CD4-positive, alpha-beta T cell treated with Interleukin-15 for 4 hours (primary cell): ENCODE data around the gene TEAD2.
"Not testable (repeated sequence)": the region's sequence is repeated elsewhere in the genome, so short reads cannot be mapped to it uniquely, and the experiment has no call there.

Source experiments
- DNase-seq: peaks from one replicate; pipeline ENCODE4 v3.0.0-alpha.2; 2020; ENCODE audit warnings: low spot score

The TEAD2 gene

DNA sequence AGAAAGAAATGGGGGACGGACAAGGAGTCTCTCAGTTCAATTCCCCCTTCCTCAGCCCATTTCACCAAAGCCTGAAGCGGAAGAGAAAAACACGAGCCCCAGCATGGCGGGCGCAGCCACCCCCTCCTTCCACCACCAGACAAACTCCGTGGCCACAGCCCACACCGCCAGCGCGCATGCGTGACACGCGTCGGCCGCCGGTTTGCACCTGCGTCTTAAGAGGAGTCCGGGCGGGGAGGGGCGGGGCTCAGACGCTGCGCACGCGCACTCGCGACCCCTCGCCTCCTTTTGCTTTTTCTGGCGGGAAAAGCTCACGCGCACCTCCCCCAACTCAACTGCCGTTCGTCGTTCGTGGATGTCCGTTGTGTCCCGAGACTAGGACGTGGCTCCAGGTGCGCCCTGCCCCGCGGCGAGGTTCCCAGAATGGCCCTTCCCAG lies 25.7 kb upstream of the TEAD2 start, which contains the start of gene KASH5:
TSS of gene KASH5 (plus strand) at position 314 of the 437 bp plus-strand sequence. CDS start 2,635 bp downstream, outside the sequence.
- peak; percentile 88 for DNase-seq

DNA sequence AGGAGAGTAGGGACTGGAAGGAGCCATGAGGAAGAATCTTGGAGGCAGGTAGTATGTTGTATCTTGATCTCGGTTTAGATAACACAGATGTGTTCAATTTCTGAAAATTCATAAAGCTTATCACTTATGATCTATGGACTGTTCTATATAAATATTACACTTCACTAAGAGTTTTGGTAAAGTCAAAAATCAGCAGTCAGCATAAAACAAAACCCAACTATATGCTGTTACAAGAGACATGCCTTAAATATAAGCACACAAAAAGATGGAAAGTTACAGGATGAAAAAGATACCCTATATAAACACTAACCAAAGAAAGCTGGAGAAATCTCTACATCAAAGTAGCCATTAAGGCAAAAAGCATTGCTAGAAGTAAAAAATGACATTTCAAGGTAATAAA lies 21.4 kb upstream of the TEAD2 start:
- DNase-seq: no peak

DNA sequence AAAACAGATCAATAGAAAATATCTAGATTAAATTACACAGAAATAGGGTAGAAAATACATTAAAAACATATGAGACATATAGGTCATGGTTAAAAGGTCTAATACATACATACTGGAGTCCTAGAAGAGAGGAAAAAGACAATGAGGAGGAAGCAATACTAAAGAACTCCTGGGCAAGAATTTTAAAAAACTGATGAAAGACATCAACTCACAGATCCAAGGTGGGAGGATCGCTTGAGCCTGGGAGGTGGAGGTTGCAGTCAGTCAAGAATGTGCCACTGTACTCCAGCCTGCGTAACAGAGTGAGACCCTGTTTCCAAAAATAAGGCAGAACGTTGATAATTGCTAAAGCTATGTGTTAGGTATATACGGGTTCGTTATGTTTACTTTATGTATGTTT lies 20.4 kb upstream of the TEAD2 start:
- no peak for DNase-seq

DNA sequence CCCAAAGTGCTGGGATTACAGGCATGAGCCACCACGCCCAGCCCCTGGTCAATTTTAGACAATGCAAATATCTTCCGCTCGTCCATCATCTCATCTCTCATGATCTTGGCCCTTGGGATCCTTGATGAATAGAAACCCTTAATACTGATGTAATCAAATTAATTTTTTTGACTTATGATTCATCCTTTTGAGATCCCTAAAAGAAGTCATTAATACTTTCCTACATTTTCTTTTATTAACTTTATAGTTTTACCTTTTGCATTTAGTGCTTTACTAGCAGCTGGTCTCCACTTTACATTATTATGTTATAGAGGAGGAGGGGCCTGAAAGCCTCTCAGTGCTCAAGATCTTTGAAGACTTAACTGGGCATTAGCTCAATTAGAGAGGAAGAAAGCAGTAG lies 18.2 kb upstream of the TEAD2 start:
- DNase-seq: no peak

DNA sequence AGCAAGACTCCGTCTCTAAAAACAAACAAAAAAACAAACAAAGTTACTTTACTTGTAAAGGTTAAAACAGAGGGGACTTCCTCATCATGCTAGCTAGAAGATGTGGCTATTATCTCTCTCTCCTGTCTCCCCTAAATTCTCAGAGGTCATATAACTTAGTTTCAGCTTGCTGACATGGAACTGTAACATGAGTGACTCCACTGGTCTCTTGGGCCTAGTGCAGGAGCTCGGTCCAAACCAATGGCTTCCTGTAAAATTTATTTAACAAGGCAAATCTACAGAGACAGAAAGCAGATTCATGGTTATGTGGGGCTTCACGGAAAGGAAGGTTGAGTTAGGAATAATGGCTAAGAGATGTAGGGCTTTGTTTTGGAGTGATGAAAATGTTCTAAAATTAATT lies 16.3 kb upstream of the TEAD2 start:
- DNase-seq: no peak

DNA sequence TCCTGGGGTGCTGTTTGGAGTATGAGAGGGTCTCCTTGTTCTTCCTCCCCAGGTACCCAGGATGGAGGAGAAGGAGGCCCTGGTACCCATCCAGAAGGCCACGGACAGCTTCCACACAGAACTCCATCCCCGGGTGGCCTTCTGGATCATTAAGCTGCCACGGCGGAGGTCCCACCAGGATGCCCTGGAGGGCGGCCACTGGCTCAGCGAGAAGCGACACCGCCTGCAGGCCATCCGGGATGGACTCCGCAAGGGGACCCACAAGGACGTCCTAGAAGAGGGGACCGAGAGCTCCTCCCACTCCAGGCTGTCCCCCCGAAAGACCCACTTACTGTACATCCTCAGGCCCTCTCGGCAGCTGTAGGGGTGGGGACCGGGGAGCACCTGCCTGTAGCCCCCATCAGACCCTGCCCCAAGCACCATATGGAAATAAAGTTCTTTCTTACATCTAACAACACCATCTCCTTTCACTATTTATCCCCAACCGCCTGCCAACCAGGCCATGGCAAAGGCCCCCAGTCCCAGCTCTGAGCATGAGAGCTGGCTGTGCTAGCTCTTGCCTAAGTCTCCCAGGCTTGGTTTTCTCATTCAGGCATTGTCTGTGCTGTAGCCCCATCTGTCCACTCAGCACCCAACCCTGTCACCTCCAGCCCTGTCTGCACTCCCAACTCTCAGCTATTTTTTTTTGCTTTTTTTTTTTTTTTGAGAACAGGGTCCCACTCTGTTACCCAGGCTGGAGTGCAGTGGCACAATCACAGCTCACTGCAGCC lies 12.6 kb upstream of the TEAD2 start:
- no peak for DNase-seq

DNA sequence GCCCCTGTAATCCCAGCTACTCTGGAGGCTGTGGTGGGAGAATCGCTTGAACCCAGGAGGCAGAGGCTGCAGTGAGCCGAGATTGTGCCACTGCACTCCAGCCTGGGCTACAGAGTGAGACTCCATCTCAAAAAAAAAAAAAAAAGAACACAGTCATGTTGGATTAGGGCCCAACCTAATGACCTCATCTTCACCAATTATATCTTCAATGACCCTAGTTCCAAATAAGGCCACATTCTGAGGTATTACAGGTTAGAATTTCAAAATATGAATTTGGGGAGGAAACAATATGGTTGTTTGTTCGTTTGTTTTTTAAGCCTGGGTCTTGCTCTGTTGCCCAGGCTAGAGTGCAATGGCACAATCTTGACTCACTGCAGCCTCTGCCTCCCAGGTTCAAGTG lies 11.0 kb upstream of the TEAD2 start:
- not testable (repeated sequence) for DNase-seq

DNA sequence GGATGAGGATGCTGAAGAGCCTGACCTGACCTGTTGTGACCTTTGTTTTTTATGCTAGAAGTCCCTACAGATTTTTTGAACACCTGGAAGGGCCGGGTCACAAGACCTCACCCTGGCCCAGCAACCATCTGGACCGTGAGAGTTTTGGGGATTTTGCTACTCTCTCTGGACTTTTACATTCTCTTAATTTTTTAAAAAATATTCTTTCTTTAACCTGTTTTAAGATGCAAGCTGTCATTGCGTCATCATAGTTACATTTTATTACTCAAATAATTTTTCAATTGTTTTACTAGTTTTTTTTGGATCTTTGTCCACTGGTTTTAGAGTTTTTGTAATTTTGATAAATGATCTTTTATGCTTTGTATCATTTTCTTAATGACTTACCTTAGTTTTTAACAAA lies 9.0 kb upstream of the TEAD2 start:
- no peak for DNase-seq

DNA sequence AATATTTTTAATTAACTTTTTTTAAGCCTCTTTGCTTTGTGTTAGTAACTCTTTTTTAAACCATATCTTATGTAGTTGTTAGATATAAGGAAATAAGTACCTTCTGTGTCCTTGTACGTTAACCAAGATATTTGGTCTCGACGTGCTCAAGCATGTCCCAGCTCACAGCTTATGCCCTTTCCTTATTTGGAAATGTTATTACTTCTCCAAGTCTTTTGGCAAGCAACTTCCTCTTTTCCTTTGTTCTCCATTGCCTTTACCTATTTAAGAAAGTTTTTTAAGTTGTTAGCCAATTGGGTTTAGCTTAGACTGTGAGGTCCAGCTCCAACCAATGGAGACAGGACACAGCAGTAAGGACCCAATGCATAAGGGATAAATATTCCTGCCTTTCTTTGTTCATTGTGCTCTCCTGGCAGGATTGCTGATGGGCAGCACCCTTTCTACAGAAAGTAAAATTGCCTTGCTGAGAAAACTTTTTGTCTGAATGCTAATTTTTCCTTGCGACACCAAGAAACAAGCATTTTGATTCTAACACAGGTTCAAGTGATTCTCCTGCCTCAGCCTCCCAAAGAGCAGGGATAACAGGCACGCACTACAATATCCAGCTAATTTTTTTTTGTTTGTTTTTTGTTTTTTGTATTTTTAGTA lies 6.6 kb upstream of the TEAD2 start:
- DNase-seq: no peak

DNA sequence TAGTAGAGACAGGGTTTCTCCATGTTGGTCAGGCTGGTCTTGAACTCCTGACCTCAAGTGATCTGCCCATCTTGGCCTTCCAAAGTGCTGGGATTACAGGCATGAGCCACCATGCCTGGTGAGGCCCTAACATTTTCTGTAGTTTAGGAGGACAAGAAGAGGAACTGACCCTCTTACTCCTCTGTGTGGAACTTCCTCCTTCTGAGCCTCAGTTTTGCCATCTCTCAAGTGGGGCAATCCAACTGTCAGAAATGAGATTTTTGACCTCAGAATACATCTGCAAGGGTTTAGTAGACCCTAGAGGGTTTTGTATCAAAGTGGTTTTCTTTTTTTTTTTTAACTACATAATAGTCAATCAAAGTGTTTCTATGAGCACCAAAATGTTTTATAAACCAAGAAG lies 3.9 kb upstream of the TEAD2 start:
- no peak for DNase-seq

DNA sequence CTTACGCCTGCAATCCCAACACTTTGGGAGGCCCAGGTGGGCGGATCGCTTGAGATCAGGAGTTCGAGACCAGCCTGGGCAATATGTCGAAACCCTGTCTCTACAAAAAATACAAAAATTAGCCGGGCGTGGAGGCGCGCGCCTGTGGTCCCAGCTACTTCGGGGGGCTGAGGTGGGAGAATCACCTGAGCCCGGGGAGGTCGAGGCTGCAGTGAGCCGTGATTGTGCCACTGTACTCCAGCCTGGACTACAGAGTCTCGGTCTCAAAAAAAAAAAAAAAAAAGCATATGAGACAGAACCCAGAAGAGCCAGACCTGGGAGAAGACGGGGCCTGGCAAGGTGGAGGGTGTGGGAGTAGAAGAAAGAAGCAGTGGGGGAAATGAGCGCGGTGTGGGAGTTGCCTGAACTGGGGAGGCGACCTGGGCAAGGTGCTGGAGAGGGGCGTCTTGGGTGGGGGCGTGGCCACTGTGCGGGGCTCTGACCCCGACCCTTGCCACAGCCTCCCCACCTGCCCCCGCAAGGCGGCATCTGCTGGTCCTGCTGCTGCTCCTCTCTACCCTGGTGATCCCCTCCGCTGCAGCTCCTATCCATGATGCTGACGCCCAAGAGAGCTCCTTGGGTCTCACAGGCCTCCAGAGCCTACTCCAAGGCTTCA lies 2.0 kb upstream of the TEAD2 start:
- DNase-seq: no peak

DNA sequence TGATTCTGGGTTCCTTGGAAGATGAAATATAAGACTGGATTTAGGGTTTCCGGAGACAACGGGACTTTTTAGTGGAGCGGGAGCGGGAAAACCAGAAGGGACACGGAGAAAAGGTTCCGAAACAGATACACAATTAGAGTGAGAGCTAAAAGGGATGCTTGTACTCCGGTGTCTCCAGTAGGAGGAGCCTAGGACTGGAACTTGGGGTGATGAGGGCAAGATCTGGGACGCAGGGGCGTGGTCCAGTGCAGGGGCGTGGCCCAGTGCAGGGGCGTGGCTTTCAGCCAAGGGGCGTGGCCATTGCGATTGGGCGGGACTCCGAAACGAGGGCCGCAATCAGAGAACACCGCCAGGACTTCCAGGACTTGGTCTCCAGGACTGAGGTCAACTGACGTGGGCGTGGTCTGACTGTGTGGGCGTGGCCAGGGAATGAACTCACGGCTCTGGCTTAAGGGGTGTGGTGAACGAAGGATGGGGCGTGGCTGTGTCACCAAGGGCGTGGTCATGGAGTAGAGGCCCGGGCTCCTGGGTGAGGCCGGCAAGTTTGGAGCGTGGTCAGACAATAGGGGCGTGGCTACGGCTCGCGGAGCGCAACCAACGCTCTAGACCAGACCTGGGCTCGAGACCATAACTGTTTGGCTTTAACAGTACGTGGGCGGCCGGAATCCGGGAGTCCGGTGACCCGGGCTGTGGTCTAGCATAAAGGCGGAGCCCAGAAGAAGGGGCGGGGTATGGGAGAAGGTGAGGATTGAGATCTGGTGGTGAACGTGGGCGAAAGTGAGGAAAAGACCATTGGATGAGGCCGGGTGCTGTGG lies 1.3 kb upstream of the TEAD2 start, which contains the start of gene DKKL1:
TSS of gene DKKL1 (plus strand) at position 610 of the 815 bp plus-strand sequence. CDS start at position 732, 122 bp downstream.
- DNase-seq: peak; percentile 54

DNA sequence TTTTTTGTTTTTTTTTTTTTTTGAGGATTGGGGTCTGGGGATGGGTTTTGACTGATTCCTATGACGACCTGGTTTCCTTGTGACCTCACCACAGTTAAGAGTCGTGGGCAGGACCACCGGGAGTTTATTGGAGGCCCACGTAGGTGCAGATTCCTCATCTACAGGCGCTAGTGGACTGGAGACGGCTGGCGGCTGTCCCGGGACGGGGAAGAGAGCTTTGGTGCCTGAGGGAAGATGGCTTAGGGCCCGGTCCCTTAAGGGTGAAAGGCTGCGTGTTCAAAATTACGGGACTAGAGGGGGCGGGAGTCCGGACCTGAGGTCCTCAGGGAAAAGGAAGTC lies 682 bp upstream of the TEAD2 start:
- no peak for DNase-seq

DNA sequence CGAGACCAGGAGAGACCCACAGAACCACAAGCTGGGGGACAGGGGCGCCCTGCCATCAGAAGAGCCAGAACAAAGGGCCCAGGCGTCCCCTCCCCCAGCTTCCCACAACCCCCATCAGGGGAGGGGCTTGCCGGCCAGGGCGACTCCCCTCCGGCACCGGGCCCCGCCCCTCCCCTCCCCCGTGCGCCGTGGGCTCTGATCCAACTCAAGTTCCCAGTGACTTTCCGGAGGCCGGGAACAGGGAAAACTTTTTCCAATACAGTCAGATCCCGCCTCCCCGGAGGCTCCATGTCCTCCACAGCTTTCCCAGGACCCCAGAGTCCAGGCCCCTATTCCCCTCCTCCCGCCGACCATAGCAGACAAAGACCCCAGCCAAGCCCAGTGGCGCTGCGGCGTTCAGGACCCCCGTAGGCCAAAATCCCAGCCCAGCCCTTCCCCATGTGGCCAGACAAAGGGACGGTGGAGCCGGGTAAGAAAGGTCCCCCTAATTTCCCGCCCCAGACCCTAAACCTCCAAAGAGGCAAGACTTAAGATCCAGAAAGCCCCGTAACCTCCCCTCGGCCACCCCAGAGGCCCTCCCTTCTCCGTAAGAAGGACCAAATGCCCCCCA lies 673 bp downstream of the TEAD2 start:
- no peak for DNase-seq

DNA sequence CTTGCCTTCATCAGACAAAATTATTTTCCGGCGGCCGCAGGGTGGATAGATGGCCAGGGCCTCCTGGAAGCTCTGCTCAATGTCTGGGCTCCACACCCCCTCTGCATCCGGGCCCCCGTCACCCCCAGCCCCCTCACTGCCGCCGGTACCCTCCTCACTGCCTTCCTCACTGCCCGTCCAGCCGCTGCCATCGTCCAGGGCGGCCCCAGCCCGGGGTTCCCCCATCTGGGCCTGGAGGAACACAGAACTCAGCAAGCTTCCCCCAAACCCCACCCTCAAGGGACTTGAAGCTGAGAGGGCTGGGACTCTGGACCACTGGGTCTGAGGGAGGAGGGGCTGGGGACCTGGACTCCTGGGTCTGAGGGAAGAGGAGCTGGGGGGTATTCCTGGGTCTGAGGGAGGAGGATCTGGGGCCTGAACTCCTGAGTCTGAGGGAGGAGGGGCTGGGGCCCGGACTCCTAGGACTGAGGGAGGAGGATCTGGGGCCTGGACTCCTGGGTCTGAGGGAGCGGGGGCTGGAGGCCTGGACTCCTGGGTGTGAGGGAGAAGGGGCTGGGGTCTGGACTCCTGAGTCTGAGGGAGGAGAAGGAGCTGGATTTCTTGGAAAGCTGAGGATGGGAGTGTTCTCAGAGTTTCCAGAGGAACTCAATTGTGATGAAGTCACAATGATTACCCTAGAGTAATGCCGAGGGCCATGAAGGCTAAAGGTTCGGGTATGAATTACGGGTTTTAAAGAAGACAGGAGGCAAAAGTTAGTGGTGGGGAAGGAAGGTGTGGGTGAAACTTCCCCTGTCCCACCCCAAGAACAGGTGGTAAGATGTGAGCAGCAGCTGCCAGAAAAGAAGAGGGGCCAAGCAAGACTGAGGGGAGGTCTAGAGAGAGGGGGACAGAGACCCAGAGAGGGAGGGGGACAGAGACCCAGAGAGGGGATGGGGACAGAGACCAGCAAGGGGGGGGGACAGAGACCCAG lies 2.1 kb downstream of the TEAD2 start:
- DNase-seq: no peak

DNA sequence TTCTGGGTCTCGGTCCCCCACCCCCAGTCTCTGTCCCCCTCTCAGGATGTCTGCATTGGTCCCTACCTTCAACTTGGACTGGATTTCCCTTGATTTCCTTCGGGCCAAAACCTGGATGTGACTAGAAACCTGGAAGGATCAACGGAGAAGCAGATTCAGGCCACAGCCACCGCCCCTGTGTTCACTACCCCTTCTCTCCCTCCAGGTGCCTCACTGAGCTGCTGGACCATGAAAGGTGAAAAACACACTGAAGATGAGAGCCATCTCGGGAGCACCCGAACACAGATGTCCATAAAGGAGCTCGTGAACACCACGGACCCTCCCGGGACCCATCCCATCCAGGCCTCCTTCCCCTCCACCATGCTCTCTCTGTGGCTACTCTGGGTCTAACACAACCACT lies 5.0 kb downstream of the TEAD2 start:
- no peak for DNase-seq

DNA sequence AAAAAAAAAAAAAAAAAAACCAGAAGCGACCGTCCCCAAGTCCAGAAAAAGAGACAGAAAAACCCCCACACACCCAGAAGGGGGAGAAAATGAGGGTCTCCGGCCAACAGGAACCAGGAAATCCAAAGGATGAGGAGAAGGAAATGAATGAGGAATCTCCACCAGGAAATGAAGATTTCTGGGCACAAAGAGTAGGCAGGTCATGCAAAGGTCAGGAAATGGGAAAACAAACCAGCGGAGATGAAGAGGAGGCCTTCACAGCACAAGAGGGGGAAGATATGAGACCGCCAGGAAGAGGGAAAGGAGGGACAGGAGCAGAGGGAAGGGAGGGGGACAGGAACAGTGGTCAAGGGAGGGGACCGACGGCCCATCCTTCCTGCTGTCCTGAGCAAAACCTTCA lies 5.8 kb downstream of the TEAD2 start:
- no peak for DNase-seq

DNA sequence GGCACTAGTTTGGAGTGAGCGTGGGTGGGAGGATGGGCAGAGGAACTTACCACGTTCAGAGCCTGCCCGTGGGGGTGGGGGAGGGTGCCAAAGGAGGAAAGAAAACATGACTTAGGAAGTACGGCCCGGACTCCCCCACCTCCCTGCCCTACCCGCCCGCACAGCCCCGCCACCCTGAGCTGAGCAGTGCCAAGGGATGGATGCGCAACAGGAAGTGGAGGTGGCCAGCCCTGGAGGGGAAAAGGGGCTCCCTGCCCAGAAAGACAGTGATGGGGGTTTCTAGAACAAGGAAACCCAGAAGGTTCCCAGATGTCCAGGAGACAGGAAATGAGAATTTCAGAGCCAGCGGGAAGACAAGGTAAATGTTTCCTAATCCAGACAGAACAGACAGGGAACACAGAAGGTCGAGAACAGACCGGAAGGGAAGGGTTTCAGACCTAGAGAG lies 6.3 kb downstream of the TEAD2 start:
- no peak for DNase-seq

DNA sequence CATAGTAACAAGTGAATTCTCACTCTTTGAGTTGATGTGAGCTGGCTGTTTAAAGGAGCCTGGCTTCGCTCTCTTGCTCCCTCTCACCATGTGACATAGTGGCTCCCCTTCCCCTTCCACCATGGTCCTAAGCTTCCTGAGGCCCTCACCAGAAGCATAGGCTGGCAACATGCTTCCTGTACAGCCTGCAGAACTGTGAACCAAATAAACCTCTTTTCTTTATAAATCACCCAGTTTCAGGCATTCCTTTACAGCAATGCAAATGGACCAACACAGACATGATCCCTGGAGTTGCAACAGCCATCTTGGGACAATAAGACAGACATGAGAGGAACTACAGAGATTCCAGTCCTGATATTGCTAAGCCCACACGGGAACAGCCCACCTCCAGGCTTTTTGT lies 12.6 kb downstream of the TEAD2 start:
- no peak for DNase-seq
